DND-41 (cell line): Measurements from ENCODE around the gene ZNF217.
"Not testable (repeated sequence)": the region's sequence is repeated elsewhere in the genome, so short reads cannot be mapped to it uniquely, and the experiment has no call there.

Experiments used
- ATAC-seq: fragments of 200-7000 bp; cut with Tn5 transposase; 3 replicates; pipeline ENCODE4 v1.9.1; 2021; ENCODE audit warnings: low read depth; ENCODE audit not compliant: insufficient read depth
- DNase-seq: peaks from one replicate; pipeline ENCODE4 v3.0.0-alpha.2; 2020
- H2AFZ ChIP-seq: 2 replicates; pipeline ENCODE4 v1.6.0; 2012; ENCODE audit warnings: low read depth, low read length
- H3K27ac ChIP-seq: 2 replicates; pipeline ENCODE4 v1.5.1; 2012; ENCODE audit warnings: low read length, inconsistent platforms
- H3K27me3 ChIP-seq: fragments of 200-600 bp; sonication (generic); 2 replicates; pipeline ENCODE4 v1.6.0; 2012; ENCODE audit warnings: low read length, mild to moderate bottlenecking, inconsistent platforms; ENCODE audit not compliant: insufficient read depth, poor library complexity
- H3K36me3 ChIP-seq: 2 replicates; pipeline ENCODE4 v1.5.1; 2012; ENCODE audit warnings: low read length, inconsistent platforms; ENCODE audit not compliant: insufficient read depth
- H3K4me1 ChIP-seq: 2 replicates; pipeline ENCODE4 v1.5.1; 2012; ENCODE audit warnings: mild to moderate bottlenecking, low read length; ENCODE audit not compliant: insufficient read depth
- H3K4me2 ChIP-seq: 2 replicates; pipeline ENCODE4 v1.6.0; 2012; ENCODE audit warnings: mild to moderate bottlenecking, moderate library complexity, low read length, inconsistent platforms; ENCODE audit not compliant: insufficient read depth
- H3K4me3 ChIP-seq, 2 experiments: fragments of 200-600 bp in 1 of 2; shearing (Covaris generic) in 1 of 2; 2 replicates each; pipeline ENCODE4 v1.5.1; 2012 to 2016; ENCODE audit warnings: inconsistent platforms in 2 of 2, low read length in 2 of 2, mild to moderate bottlenecking in 2 of 2, low read depth in 1 of 2, moderate library complexity in 1 of 2
- H3K79me2 ChIP-seq: 2 replicates; pipeline ENCODE4 v1.6.0; 2012; ENCODE audit warnings: low read length, inconsistent platforms; ENCODE audit not compliant: insufficient read depth
- H3K9ac ChIP-seq: 2 replicates; pipeline ENCODE4 v1.6.0; 2012; ENCODE audit warnings: low read depth, mild to moderate bottlenecking, inconsistent platforms, low read length, moderate library complexity
- H3K9me3 ChIP-seq: 2 replicates; pipeline ENCODE4 v1.5.1; 2012; ENCODE audit warnings: low read length, moderate library complexity, mild to moderate bottlenecking, inconsistent platforms; ENCODE audit not compliant: insufficient read depth, severe bottlenecking
- H4K20me1 ChIP-seq: 2 replicates; pipeline ENCODE4 v1.6.0; 2012; ENCODE audit warnings: low read length; ENCODE audit not compliant: insufficient read depth
- CTCF ChIP-seq: IDR thresholded peaks from 2 replicates; pipeline ENCODE4 v1.5.1; 2012; ENCODE audit warnings: borderline replicate concordance, low read length, moderate library complexity, mild to moderate bottlenecking; ENCODE audit not compliant: poor library complexity, severe bottlenecking; ENCODE audit errors: extremely low read depth
- EZH2 ChIP-seq: IDR thresholded peaks from 3 replicates; pipeline ENCODE4 v1.6.1; 2012; ENCODE audit warnings: borderline replicate concordance, low read depth, mild to moderate bottlenecking, moderate library complexity, low read length, inconsistent platforms; ENCODE audit not compliant: severe bottlenecking

The ZNF217 gene

GRCh38 chr20:53635221-53635620 is 41.6 kb upstream of the ZNF217 start:
- H3K9me3 ChIP-seq = no peaks in the 10 kb centered on the region
- no peak overlapping the region for H3K27ac ChIP-seq
- ATAC-seq (peak; percentile 33; the same call in 1 of the 3 replicates), DNase-seq (peak; percentile 10)
- no peaks in the 10 kb centered on the region for H3K27me3 ChIP-seq
- no peak for TF ChIP-seq EZH2
- TF ChIP-seq CTCF = no peak
- H3K4me2 ChIP-seq = no peak overlapping the region
- H2AFZ ChIP-seq = no peak overlapping the region
- no peak overlapping the region for H3K9ac ChIP-seq
- no peaks in the 10 kb centered on the region; the same call in 1 of the 2 replicates for H3K4me1 ChIP-seq
- no peaks in the 10 kb centered on the region for H4K20me1 ChIP-seq
- no peaks in the 10 kb centered on the region for H3K79me2 ChIP-seq
- no peak overlapping the region for H3K4me3 ChIP-seq
- no peaks in the 10 kb centered on the region for H3K36me3 ChIP-seq

- Histone ChIP-seq H3K27me3 (no peaks in the 10 kb centered on the region), H3K4me3 (no peak overlapping the region), H3K4me2 (no peak overlapping the region), H3K36me3 (no peaks in the 10 kb centered on the region), H4K20me1 (no peaks in the 10 kb centered on the region), H3K4me1 (no peaks in the 10 kb centered on the region; the same call in 1 of the 2 replicates), H2AFZ (peak overlapping the region; percentile 7; the same call in 1 of the 2 replicates), H3K79me2 (no peaks in the 10 kb centered on the region), H3K27ac (no peak overlapping the region), H3K9ac (no peak overlapping the region), H3K9me3 (no peaks in the 10 kb centered on the region)
- no peak for TF ChIP-seq CTCF
- no peak for TF ChIP-seq EZH2
- ATAC-seq (no peak), DNase-seq (no peak)
Measured at GRCh38 chr20:53631909-53632662, 38.4 kb upstream of the ZNF217 start.

- DNase-seq = no peak
- Histone ChIP-seq H3K4me2 (no peak overlapping the region), H4K20me1 (no peaks in the 10 kb centered on the region), H3K79me2 (no peaks in the 10 kb centered on the region), H3K4me1 (peaks cover 12% of the 10 kb centered on the region), H2AFZ (no peak overlapping the region), H3K36me3 (no peaks in the 10 kb centered on the region), H3K9me3 (no peaks in the 10 kb centered on the region), H3K27ac (no peak overlapping the region), H3K4me3 (no peak overlapping the region), H3K27me3 (no peaks in the 10 kb centered on the region), H3K9ac (no peak overlapping the region)
- no peak for TF ChIP-seq EZH2
- no peak for TF ChIP-seq CTCF
- ATAC-seq = no peak
Measured at GRCh38 chr20:53629436-53629835, 35.8 kb upstream of the ZNF217 start.

GRCh38 chr20:53628758-53629157 is 35.1 kb upstream of the ZNF217 start:
- not testable (repeated sequence) for ATAC-seq, H3K36me3 ChIP-seq, H3K9ac ChIP-seq, H3K27me3 ChIP-seq, H3K9me3 ChIP-seq, H3K4me2 ChIP-seq, H2AFZ ChIP-seq, H3K79me2 ChIP-seq, H4K20me1 ChIP-seq, H3K4me3 ChIP-seq, DNase-seq, H3K27ac ChIP-seq
- peaks cover 19% of the 10 kb centered on the region for H3K4me1 ChIP-seq
